Measurements from ENCODE around the gene SDR42E2. TPM values are rescaled to one million over a fixed set of nuclear protein-coding genes. Genes with fewer than 3 reads are reported as not detected.
"Not testable (repeated sequence)": the region's sequence is repeated elsewhere in the genome, so short reads cannot be mapped to it uniquely, and the experiment has no call there.

The SDR42E2 gene
- total and polyA plus RNA-seq, 7 experiments from 2014 or later = 0.07 to 1.6 (median 0.81) TPM; not detected in 1

GRCh38 chr16:22165508-22166285 is 3.4 kb downstream of the SDR42E2 start:
- Histone ChIP-seq H3K27ac (ENCODE audit: low read depth, low read length) (no peak overlapping the region), H3K4me1 (ENCODE audit: control insufficient read depth in 2 of 2, insufficient read depth in 2 of 2, low read length in 2 of 2) (peaks cover 0 to 4% of the 10 kb centered on the region in 2 donors), H3K4me3 (ENCODE audit: low read length) (no peak overlapping the region), H3K36me3 (ENCODE audit: control insufficient read depth in 2 of 3, insufficient read depth in 3 of 3, low read length in 3 of 3) (no peaks in the 10 kb centered on the region), H3K27me3 (ENCODE audit: control insufficient read depth in 2 of 2, insufficient read depth in 2 of 2, low read length in 2 of 2) (no peaks in the 10 kb centered on the region), H3K9me3 (ENCODE audit: control insufficient read depth in 2 of 3, low read length in 3 of 3) (no peaks in the 10 kb centered on the region)
- peaks cover 0 to 4% (median 0%) of the 10 kb centered on the region in 5 donors for H3K36me3 Mint-ChIP-seq
- H3K4me3 Mint-ChIP-seq = no peak overlapping the region
- H3K9me3 Mint-ChIP-seq = peaks cover 0 to 6% (median 0%) of the 10 kb centered on the region in 11 donors
- ChIA-PET CTCF (no interaction called here), POLR2A (interaction anchor here (1.2 kb wide), 1 partner anchor 24 kb away, joined by 3 read pairs; no protein-coding TSS in a partner anchor)
- no peak overlapping the region for H3K27ac Mint-ChIP-seq
- peaks cover 10 to 20% (median 11%) of the 10 kb centered on the region in 5 donors for H3K27me3 Mint-ChIP-seq
- ATAC-seq (no peak), DNase-seq (no peak)
- intact Hi-C loops (cut with micrococcal nuclease) = no loop called here
- H3K4me1 Mint-ChIP-seq = peaks cover 0 to 12% (median 11%) of the 10 kb centered on the region in 7 donors

DNA sequence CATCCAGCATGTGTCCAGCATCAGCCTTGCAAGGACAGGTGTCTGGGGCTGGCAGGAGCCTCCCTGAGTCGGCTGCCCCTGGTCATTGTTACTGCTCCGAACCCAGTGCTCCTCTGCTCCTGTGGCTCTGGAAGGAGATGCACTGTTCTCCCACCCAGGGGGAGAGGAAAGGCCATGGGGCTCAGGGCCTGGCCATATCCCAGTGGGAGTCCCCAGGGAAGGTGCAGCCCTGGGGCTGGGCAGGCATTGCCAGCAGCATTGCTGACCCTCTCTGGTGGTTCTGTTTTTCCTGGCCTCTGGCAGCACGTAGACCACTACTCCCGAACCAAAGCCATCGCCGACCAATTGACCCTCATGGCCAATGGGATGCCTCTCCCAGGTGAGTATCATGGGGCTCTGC is 9.6 kb downstream of the SDR42E2 start:
- ChIA-PET CTCF (no interaction called here), POLR2A (no interaction called here)
- H3K4me1 ChIP-seq (ENCODE audit: control insufficient read depth in 2 of 2, insufficient read depth in 2 of 2, low read length in 2 of 2) = no peaks in the 10 kb centered on the region
- Mint-ChIP-seq H3K9me3 (no peaks in the 10 kb centered on the region), H3K27me3 (no peaks in the 10 kb centered on the region), H3K4me3 (no peak overlapping the region), H3K4me1 (no peaks in the 10 kb centered on the region), H3K27ac (no peak overlapping the region), H3K36me3 (peaks cover 0 to 4% (median 0%) of the 10 kb centered on the region in 5 donors)
- no peak overlapping the region for H3K27ac ChIP-seq (ENCODE audit: low read depth, low read length)
- no peaks in the 10 kb centered on the region for H3K27me3 ChIP-seq (ENCODE audit: control insufficient read depth in 2 of 2, insufficient read depth in 2 of 2, low read length in 2 of 2)
- DNase-seq (no peak), ATAC-seq (no peak)
- H3K9me3 ChIP-seq (ENCODE audit: control insufficient read depth in 2 of 3, low read length in 3 of 3) = no peaks in the 10 kb centered on the region
- no peak overlapping the region for H3K4me3 ChIP-seq (ENCODE audit: low read length)
- H3K36me3 ChIP-seq (ENCODE audit: control insufficient read depth in 2 of 3, insufficient read depth in 3 of 3, low read length in 3 of 3) = no peaks in the 10 kb centered on the region
- intact Hi-C loops (cut with micrococcal nuclease) = no loop called here

DNA sequence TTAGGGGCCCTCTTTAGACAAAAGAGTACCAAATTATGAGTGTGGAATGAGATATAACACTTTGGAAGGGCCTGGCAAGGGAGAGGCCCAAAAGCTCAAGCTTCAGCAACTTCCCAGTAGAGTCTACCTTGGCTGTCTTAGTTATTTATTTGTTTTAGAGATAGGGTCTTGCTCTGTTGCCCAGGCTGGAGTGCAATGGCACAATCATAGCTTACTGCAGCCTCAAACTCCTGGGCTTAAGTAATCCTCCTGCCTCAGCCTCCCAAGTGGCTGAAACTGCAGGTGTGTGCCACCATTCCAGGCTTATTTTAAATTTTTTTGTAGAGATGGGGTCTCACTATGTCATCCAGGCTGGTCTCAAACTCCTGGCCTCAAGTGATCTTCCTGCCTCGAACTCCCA is 10.3 kb downstream of the SDR42E2 start:
- H3K4me1 ChIP-seq (ENCODE audit: control insufficient read depth in 2 of 2, insufficient read depth in 2 of 2, low read length in 2 of 2); H3K27ac ChIP-seq (ENCODE audit: low read depth, low read length); intact Hi-C loops (cut with micrococcal nuclease); H3K36me3 ChIP-seq (ENCODE audit: control insufficient read depth in 2 of 3, insufficient read depth in 3 of 3, low read length in 3 of 3); H3K4me3 Mint-ChIP-seq; H3K4me1 Mint-ChIP-seq; H3K9me3 ChIP-seq (ENCODE audit: control insufficient read depth in 2 of 3, low read length in 3 of 3); CTCF ChIA-PET; DNase-seq; H3K9me3 Mint-ChIP-seq; POLR2A ChIA-PET; H3K27me3 Mint-ChIP-seq; H3K27me3 ChIP-seq (ENCODE audit: control insufficient read depth in 2 of 2, insufficient read depth in 2 of 2, low read length in 2 of 2); H3K4me3 ChIP-seq (ENCODE audit: low read length); H3K36me3 Mint-ChIP-seq; ATAC-seq; H3K27ac Mint-ChIP-seq: not testable (repeated sequence)

GRCh38 chr16:22174642-22175041 is 12.3 kb downstream of the SDR42E2 start:
- Mint-ChIP-seq H3K36me3 (peaks cover 0 to 9% (median 0%) of the 10 kb centered on the region in 5 donors), H3K27ac (no peak overlapping the region), H3K27me3 (no peaks in the 10 kb centered on the region), H3K4me1 (no peaks in the 10 kb centered on the region), H3K9me3 (peaks cover 0 to 4% (median 0%) of the 10 kb centered on the region in 11 donors), H3K4me3 (no peak overlapping the region)
- intact Hi-C loops (cut with micrococcal nuclease) = no loop called here
- Histone ChIP-seq H3K27ac (ENCODE audit: low read depth, low read length) (no peak overlapping the region), H3K4me1 (ENCODE audit: control insufficient read depth in 2 of 2, insufficient read depth in 2 of 2, low read length in 2 of 2) (no peaks in the 10 kb centered on the region), H3K36me3 (ENCODE audit: control insufficient read depth in 2 of 3, insufficient read depth in 3 of 3, low read length in 3 of 3) (no peaks in the 10 kb centered on the region), H3K27me3 (ENCODE audit: control insufficient read depth in 2 of 2, insufficient read depth in 2 of 2, low read length in 2 of 2) (no peaks in the 10 kb centered on the region), H3K9me3 (ENCODE audit: control insufficient read depth in 2 of 3, low read length in 3 of 3) (no peaks in the 10 kb centered on the region), H3K4me3 (ENCODE audit: low read length) (no peak overlapping the region)
- CTCF ChIA-PET = no interaction called here
- ATAC-seq (no peak), DNase-seq (no peak)
- POLR2A ChIA-PET = interaction anchor here (0.7 kb wide), 1 partner anchor 14 kb away, joined by 6 read pairs; no protein-coding TSS in a partner anchor

DNA sequence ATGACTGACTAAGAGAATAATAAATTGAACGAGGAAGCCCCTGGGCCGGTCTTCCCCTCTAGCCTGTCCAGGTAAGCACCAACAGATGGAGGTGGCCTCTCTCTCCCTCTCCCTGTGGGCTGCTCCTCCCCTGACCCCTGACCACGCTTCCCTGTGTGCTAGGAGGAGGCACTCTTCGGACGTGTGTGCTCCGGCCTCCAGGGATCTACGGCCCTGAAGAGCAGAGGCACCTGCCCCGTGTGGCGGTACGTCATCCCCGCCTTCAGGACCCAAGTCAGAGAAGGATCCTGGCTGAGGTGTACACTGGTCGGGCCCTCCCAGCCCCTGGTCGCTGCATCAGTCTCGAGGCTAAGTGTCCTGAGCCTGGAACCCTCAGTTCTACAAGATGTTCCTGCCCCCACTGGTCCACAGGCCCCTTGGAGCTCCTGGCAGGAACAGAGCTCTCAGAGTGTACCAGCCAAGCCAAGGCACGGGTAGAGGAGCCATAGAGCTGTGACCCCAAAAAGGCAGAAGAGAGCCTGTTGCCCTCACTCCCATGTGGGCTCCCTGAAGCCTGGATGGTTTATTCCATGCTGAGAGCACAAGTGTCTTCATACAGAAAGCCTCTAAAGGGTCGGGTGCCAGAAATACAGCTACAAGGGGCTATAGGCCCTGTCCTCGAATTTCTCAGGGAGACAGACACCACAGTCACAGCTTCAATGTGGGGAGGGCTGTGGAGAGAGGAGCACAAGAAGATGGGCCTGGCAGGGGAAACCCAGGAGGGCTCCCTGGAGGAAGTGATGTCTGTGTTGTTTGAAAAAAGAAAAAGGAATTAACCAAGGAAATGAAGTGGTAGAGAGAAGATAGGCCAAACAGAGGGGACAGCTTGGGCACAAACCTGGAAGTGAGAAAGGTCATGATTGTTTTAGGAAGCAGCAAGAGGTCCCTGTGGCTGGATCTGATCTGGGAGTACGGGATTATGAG is 15.9 kb downstream of the SDR42E2 start:
- Histone ChIP-seq H3K4me1 (ENCODE audit: control insufficient read depth in 2 of 2, insufficient read depth in 2 of 2, low read length in 2 of 2) (no peaks in the 10 kb centered on the region), H3K27me3 (ENCODE audit: control insufficient read depth in 2 of 2, insufficient read depth in 2 of 2, low read length in 2 of 2) (no peaks in the 10 kb centered on the region), H3K4me3 (ENCODE audit: low read length) (no peak overlapping the region), H3K27ac (ENCODE audit: low read depth, low read length) (no peak overlapping the region), H3K36me3 (ENCODE audit: control insufficient read depth in 2 of 3, insufficient read depth in 3 of 3, low read length in 3 of 3) (no peaks in the 10 kb centered on the region), H3K9me3 (ENCODE audit: control insufficient read depth in 2 of 3, low read length in 3 of 3) (no peaks in the 10 kb centered on the region)
- ChIA-PET CTCF (no interaction called here), POLR2A (interaction anchor here (0.5 to 0.9 kb wide), 2 partner anchors 10 to 376 kb away, joined by 3 to 4 read pairs; no protein-coding TSS in a partner anchor)
- no peak for DNase-seq
- Mint-ChIP-seq H3K27ac (no peak overlapping the region), H3K27me3 (peaks cover 0 to 3% (median 0%) of the 10 kb centered on the region in 5 donors), H3K4me1 (no peaks in the 10 kb centered on the region), H3K9me3 (peaks cover 0 to 4% (median 0%) of the 10 kb centered on the region in 11 donors), H3K36me3 (peaks cover 0 to 14% (median 0%) of the 10 kb centered on the region in 5 donors), H3K4me3 (no peak overlapping the region)
- intact Hi-C loops (cut with micrococcal nuclease) = no loop called here
- no peak for ATAC-seq

- H3K27me3 ChIP-seq (ENCODE audit: control insufficient read depth in 2 of 2, insufficient read depth in 2 of 2, low read length in 2 of 2) = no peaks in the 10 kb centered on the region
- Mint-ChIP-seq H3K4me3 (no peak overlapping the region), H3K36me3 (peaks cover 0 to 15% (median 0%) of the 10 kb centered on the region in 5 donors), H3K27me3 (peaks cover 0 to 3% (median 0%) of the 10 kb centered on the region in 5 donors), H3K9me3 (peaks cover 0 to 4% (median 0%) of the 10 kb centered on the region in 11 donors), H3K4me1 (peaks cover 0 to 4% (median 0%) of the 10 kb centered on the region in 7 donors), H3K27ac (no peak overlapping the region)
- H3K4me3 ChIP-seq (ENCODE audit: low read length) = no peak overlapping the region
- ATAC-seq (no peak), DNase-seq (no peak)
- intact Hi-C loops (cut with micrococcal nuclease) = no loop called here
- no peak overlapping the region for H3K27ac ChIP-seq (ENCODE audit: low read depth, low read length)
- ChIA-PET CTCF (no interaction called here), POLR2A (no interaction called here)
- H3K36me3 ChIP-seq (ENCODE audit: control insufficient read depth in 2 of 3, insufficient read depth in 3 of 3, low read length in 3 of 3) = no peaks in the 10 kb centered on the region
- H3K9me3 ChIP-seq (ENCODE audit: control insufficient read depth in 2 of 3, low read length in 3 of 3) = no peaks in the 10 kb centered on the region
- H3K4me1 ChIP-seq (ENCODE audit: control insufficient read depth in 2 of 2, insufficient read depth in 2 of 2, low read length in 2 of 2) = no peaks in the 10 kb centered on the region
These were observed 19.1 kb downstream of the SDR42E2 start for GRCh38 chr16:22181426-22181825.
